ENCODE results near the gene R3HDM4.
A peak's percentile ranks its signal among the peaks of the same experiment; 100 is the strongest.
"Not testable (repeated sequence)": the region's sequence is repeated elsewhere in the genome, so short reads cannot be mapped to it uniquely, and the experiment has no call there.

Gene R3HDM4

DNA sequence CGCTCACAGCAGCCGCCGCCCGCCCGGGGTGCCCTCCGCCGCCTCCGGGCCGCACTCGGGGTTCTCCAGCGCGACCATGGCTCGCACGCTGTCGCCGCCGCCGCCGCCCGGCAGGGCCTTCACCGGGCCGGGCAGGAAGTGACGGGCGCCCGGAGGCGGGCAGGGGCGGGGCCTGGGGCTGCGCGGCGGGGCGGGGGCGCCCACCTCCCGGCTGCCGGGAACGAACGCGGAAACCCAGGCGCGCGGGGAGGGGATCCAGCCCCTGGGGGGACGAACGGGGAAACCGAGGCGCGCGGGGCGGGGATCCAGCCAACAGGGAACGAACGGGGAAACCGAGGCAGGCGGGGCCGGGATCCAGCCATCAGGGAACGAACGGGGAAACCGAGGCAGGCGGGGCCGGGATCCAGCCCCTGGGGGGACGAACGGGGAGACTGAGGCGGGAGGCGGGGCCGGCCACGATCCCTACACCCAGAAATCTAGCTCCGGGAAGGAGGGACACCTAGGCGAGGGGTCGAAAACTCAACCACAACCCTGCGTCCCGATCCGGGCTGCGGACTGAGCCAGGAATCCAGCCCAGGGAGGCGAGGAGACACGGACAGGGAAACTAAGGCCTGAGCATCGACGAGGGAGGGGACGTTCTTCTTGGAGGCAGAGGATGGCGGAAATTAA lies at the start of gene R3HDM4:
Gene R3HDM4 (minus strand): TSS at position 140 of the 669 bp plus-strand sequence. CDS start 62 bp downstream, at position 78.
- peak; percentile 68 to 86 (median 76) for DNase-seq

DNA sequence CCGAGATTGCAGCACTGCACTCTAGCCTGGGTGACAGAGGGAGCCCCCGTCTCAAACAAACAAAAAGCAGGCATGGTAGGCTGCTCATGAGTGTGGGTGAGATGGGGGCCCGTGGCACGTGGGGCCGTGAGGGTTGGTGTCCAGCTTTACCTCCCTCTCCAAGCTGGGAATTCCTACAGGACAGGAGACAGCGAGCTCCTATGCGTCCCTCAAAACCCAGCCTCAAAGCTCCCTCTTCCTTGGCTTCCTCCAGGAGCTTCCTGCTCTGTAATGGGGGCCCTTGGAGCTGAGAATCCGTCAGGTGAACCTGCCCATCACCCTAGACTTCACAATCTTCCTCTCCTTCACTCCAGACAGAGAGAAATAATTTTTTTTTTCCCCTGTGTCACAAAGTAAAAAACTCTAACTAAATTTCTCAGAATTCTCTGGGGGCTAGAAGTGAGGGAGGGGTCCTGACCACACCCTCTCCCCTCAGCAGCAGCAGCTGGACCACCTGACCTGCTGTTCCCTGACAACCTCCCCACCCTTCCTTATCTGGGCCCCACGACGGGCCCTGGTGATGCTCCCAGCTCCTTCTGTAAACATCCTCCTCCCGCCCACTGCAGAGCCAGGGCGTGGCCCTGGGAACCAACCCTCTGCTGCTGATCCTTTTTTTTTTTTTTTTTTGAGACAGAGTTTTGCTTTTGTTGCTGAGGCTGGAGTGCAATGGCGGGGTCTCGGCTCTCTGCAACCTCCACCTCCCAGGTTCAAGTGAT lies 49.0 kb upstream of the R3HDM4 start:
- no peak for DNase-seq

DNA sequence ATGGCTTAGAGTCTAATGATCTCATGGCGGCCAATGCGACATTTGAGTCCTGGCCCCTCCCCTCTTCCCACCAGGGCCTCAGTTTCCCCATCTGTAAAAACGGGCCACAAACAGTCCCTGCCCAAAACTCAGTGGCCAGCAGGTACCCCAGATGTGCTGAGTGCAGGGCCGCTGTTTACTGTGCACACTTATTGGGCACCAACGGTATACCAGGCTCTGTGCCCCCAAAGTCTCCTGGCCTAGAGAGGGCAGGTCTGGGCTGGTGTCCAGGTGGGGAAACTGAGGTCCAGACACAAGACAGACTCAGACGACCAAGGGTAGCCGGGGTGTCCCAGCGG lies 47.6 kb upstream of the R3HDM4 start:
- no peak for DNase-seq

DNA sequence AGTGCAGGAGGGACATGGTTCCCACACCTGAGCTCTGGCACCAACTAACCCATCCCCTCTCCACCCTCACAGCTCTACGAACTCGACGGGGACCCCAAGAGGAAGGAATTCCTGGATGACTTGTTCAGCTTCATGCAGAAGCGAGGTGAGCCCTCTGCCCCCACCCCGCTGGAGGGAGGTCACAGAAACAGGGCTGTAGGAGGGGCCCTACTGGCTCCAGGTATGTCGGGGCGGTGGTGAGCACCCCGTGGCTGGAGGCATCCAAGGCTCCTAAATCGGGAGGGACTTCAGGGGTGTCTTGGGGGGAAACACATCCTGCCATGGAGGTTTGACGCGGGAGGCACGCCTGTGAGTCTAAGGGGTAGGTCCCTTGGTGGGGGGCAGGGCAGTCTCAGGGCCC lies 47.0 kb upstream of the R3HDM4 start:
- no peak for DNase-seq

DNA sequence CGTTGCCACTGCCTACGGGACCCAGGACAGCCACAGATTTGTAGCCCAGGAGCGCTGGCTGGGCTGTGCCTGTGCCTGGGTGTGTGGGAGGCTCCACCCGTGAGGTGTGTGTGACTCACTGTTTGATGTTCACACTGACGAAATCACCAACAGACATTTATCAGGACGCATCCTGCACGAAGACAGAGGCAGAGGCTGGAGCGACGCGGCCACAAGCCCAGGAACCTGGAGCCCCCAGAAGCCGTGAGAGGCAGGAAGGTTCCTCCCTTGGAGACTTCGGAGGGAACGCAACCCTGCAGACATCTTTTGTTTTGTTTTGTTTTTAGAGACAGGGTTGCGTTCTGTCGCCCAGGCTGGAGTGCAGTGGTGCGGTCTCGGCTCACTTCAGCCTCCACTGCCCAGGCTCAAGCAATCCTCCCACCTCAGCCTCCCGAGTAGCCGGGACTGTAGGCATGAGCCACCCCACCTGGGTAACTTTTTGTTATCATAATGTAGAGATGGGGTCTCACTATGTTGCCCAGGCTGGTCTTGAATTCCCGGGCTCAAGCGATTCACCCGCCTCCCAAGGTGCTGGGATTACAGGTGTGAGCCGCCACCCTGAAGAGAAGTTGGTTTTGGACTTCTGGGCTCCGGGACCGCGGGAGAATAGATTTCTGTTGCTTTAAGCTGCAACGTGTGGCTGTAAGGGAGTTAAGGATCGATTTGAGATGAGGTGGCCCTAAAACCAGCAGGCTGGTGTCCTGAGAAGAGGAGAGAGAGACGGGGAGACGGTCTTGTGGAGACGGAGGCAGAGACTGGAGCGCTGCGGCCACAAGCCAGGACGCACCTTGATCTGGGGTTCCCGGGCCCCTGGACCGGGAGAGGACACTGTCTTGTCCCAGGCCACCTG lies 46.2 kb upstream of the R3HDM4 start:
- DNase-seq: no peak

DNA sequence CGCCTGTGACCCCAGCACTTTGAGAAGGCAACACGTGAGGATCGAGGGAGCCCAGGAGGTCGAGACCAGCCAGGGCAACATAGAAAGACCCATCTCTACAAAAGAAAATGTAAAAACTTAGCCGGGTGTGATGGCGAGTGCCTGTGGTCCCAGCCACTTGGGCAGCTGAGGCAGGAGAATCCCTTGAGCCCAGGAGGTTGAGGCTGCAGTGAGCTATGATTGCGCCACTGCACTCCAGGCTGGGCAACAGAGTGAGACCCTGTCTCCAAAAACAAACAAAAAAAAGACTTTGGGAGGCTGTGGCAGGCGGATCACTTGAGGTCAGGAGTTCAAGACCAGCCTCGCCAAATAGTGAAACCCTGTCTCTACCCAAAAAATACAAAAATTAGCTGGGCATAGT lies 44.6 kb upstream of the R3HDM4 start:
- DNase-seq: not testable (repeated sequence)

DNA sequence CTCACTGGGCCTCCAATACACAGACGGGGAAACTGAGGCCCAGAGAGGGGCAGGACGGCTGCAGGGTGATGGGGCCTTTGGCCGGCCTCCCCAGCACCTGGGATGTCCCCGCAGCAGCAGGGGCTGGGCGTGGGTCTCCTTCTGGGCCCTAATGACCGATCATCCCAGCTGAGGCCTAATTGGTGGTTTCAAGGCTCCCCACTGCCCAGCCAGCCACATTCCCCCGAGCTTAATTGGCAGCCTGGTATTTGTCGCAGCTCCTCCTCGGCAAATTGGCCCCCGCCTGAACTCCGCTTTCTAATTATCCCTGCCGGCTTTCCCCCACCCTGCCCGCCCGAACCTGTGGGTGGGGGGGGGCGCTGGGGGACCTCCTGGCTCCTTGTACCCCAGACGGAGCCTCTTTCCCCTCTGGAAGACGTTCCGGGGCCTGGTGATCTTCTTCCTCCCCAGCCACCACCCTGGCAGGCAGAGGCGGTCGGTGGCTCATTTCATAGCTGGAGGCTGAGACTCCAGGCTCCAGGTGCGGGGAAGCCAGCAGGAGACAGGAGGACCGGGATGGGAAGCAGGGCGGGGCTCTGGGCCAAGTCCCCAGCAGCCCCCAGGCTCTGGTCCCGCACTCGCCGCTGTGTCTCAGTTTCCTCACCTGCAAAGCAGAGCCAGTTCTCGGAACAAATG lies 43.9 kb upstream of the R3HDM4 start:
- DNase-seq: no peak

DNA sequence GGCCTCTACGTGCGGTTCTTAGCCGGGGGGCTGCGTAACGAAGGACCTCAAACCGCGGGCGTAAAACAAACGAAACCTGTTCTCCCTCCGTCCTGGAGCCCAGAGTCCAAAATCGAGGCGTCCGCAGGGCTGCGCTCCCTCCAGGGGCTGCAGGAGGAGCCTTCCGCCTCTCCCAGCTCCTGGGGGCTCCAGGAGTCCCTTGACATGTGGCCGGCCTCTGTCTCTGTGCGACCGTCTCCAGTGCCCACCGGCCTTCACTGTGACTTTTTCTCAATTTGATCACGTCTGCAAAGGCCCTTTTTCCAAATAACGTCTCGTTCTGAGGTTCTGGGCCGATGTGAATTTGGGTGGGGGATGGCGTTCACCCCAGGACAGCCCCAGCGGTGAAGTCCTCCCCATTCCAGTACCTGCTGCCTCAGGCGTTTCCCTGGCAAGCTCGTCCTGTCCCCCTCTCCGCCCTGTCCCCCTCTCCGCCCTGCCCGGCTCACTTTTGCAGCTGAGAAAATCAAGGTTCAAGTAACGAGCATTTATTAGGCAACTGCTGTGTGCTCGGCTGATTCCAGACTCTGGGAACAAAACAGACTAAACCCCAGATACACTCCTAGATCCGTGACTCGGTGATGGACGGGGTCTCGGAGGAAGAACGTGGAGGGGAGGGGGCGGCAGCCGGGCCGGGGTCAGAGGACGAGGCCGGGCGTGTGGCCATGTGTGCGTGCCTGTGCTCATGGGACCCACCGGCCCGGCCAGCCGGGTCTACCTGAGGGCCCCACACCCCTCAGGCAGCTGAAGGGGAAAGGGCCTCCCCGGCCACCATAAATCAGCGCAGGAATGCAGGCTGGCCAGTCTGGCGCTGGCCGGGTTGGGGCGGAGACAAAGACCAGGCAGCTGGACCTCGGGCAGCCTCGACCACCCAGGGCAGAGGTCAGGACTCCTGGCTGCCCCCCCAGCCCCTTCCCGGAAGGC lies 43.1 kb upstream of the R3HDM4 start:
- DNase-seq: no peak

DNA sequence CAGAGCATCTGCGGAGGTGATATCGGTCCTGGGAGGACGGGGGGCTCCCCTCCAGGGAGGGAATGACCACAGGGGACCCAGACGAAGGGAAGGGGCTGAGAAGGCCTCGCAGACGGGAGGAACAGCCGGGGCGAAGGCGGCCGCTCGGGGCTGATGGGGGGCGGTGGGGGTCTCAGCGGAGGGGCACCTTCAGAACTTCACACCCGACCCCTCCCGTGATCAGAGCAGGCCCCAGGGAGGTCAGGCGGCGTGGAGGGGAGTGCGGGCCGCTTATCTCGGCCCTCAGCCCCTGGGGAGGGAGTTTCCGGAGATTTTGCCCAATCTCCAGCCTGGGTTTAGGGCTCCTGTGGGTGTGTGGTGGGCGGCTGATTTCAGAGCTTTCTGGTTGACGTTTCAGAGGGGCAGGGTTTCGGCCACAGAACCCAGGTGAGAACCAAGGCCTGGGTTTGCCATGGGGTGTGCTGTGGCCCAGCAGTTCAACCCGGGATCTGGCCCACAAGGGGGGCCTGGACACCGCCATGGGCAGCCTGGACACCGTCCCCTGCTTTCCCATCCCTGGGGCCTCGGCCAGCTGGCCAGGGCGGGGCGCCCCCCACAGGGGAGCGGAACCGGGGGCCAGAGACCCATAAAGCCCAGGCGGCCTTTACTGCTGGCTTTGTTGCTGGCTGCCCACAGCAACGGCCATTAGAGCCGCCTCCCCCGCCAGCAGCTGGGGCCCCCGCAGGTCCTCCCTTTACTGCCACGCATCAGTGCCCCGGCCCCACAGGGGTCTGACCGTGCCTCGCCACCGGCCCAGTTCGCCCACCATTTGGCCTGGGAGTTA lies 41.9 kb upstream of the R3HDM4 start:
- no peak for DNase-seq

DNA sequence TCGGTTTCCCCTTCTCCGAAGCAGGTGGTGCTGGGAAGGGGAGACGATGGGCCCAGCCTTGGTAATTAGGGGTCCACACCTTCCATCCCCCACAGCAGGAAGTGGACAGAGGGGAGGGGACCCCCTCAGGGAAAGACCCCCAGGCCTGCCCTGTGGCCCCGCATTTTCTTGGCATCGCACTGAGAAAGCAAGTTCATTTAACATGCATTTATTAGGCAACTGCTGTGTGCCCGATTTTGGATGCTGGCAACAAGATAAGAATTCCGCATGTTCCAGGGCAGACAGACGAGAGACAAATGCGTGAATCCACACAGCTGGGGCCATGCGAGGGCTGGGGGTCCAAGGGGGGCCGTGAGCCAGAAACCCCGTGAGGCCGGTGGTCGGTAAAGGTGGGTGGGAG lies 41.3 kb upstream of the R3HDM4 start:
- no peak for DNase-seq

DNA sequence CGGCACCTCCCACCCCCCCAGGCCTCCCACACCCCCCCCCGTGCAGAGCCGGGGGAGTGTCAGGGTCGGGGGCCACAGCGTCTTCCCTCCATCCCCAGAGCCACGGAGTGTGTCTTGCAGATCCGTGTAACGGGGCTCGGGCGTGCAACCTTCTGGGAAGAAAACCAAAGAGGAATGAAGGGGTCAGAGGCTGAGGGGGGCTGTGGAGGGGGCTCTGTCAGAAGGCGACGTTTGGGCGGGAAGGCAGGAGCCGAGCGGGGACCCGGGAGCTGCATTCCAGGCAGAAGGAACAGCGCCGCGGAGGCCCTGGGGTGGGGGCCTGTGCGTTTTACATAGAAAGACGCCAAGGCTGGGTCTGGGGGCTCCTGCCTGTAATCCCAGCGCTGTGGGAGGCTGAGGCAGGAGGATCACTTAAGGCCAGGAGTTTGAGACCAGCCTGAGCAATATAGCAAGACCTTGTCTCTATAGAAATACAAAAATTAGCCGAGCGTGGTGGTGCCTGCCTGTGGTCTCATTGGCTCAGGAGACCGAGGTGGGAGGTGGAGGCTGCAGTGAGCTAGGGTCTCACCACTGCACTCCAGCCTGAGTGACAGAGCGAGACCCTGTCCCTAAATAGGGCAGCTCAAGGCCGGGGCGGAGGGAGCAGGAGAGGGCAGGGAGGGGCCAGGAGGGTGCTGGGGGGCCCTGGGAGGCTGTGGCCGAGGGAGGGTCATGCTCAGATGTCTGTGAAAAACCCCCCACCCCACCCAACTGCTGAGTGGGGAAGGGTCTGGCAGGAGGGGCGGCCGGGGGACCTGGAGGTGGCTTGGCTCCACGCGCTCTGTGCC lies 40.6 kb upstream of the R3HDM4 start:
- DNase-seq: no peak

DNA sequence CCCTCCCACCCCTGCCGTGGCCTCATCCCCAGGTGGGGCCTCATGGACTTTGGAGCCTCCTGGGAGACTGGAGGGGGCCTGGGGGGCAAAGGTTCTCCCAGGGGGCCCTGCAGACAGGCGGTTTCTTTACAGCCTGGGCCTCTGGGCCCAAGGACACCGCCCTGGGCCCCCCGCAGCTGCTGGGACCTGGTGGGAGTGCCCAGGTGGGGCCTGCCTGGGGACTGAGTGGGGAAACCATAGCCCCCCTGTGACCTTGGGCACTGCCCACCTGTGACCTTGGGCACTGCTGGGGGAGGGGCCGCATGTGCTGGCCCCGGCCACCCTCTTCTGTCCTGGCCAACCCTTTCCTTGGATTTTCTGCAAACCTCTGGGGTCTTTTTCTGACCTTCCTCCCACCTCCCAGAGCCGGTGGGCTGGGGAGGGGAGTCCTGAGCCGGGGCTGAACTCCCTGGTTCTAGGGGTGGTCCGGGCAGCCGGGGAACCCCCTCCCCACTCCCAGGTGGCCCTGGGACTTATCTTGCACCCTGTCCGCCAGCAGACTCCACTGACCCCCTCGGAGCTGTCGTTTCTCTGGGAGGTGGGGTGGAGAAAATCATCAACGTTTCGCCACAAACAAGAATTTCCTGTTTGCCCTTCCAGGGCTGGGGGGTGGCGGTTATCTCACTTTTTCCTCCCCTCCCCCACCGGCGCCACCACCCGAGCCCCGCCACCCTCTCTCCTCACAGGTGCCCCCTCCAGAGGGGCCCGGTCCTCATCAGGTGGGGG lies 39.8 kb upstream of the R3HDM4 start:
- no peak for DNase-seq

DNA sequence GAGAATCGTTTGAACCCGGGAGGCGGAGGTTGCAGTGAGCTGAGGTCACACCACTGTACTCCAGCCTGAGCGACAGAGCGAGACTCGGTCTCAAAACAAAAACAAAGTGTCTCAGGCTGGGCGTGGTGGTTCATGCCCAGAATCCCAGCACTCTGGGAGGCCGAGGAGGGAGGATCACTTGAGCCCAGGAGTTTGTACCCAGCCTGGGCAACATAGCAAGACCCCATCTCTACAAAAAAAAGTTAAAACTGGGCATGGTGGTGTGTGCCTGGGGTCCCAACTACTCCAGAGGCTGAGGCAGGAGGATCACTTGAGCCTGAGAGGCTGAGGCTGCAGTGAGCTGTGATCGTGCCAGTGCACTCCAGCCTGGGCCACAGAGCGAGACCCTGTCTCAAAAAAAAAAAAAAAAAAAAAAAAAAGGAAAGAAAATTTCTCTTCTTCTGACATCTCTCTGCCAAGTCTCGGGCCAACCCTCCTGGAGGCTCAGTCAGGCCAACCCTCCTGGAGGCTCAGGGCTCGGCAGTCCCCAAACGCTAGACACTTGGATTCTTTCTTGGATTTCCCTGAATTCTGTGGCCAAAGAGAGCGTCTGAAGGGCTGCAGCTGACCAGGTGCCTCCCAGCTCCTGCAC lies 39.1 kb upstream of the R3HDM4 start:
- DNase-seq: no peak

DNA sequence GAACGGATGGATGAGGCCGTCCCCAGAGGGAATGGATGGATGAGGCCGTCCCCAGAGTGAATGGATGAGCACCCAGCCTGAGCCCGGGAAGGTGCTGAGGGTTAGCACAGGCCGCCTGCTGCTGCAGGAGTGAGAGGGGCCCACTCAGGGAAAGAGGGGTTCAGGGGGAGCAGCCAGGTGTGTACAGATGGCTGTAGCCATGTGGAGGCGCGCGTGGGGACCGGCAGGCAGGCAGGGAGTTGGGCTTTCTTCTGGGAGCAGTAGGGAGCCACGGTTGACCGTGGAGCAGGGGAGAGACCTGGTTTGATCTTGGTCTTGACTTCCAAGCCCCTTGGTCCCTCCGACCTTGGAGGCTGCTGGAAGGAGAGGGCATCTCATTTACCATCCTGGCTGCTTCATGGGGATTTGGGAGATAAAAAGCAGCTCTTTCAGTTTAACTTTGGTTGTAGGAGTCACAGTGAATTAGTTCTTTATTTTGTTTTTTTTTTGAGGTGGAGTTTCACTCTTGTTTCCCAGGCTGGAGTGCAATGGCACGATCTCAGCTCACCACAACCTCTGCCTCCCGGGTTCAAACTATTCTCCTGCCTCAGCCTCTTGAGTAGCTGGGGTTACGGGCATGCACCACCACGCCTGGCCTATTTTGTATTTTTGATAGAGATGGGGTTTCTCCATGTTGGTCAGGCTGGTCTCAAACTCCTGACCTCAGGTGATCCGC lies 37.5 kb upstream of the R3HDM4 start:
- no peak for DNase-seq

DNA sequence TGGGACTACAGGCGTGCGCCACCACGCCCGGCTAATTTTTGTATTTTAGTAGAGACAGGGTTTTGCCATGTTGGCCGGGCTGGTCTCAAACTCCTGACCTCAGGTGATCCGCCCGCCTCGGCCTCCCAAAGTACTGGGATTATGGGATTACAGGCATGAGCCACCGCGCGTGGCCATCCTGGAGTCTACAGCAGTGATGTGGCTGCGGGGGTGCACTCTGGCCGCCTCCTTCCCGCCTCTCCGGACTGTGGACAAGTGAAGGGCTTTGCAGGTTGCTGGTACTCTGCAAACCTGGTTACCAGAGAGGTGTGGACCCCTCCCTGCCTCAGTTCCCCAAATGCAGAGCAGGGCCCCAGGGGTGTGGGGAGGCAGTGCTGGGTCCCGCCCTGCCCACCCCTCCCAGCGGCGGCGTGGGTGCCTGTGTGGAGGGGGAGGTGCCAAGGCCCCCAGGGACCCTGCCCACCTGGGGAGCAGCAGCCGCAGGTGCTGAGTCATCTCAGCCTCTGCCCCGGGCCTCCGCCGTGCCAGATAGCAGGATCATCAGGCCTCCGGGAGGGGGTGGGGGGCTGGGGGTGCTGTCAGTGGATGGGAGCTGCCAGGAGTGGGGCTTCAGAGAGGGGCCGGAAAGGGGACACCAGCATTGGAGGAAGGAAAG lies 36.0 kb upstream of the R3HDM4 start:
- DNase-seq: no peak

DNA sequence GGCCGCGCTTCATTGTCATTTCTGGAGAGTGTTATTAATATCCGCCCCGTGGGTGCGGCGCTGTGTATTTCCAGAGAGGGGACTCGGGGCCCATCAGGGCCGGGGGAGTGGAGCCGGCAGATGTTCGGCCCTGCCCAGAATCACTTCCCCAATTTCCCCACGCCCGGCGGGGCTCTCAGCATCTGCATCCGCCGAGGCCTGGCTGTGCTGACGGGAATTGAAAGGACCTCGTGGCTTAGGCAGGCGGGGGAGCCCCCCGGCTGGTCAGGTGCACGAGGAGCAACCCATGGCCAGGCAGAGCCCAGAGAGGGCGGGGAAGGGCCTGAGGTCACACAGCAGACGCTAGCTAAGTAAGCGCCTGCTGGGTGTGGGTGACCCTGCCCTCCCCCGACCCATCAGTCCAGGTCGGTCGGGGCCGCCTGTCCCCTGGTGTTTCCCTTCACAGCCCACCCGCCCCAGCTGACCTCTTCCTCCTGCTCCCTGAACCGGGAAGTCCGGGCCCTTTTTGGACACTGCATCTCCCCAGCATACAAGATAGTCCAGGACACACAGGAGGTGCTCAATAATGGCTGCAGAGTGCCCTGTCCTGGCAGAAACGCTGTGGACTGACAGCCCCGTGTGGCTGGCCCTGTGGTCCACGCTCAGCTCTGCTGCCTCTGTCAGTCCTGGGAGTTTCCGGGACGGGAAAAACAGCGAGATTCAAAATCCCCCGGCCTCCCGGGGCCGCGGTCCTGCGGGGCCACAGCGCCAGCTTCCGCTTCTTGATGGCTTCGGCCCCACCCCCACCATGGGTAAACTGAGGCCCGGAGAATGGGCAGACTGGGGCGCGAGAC lies 34.9 kb upstream of the R3HDM4 start:
- DNase-seq: no peak
